IMR-90 (cell line): ENCODE data around the gene RPS26. TPM values are rescaled to one million over a fixed set of nuclear protein-coding genes. Genes with fewer than 3 reads are reported as not detected.

Experiments used
- ATAC-seq: fragments of 200-7000 bp; cut with Tn5 transposase; 2 replicates; pipeline ENCODE4 v1.9.1; 2020; ENCODE audit warnings: low read depth, mild to moderate bottlenecking, moderate library complexity
- BruUV-seq: library from RNA; stranded (reverse); fragments of 400-500 nt; replicated peaks from 2 replicates; lab custom pipeline; 2021; lab: Mats Ljungman, UMichigan
- CTCF ChIA-PET: fragments of 300-600 bp; formaldehyde crosslinking; extraction: SDS; loops from one replicate; lab custom pipeline; 2021; ENCODE audit warnings: antibody characterized with exemption; lab: Yijun Ruan, JAX
- POLR2A ChIA-PET: fragments of 300-600 bp; sonication (Branson Sonifier 250); formaldehyde crosslinking; loops from one replicate; lab custom pipeline; 2022; ENCODE audit warnings: antibody characterized with exemption; ENCODE audit not compliant: unreplicated experiment; lab: Charles Lee
- DNase-seq: peaks from one replicate; pipeline ENCODE4 v3.0.0; 2013
- H2AFZ ChIP-seq: replicated peaks from 2 replicates; pipeline ENCODE3; 2013; ENCODE audit warnings: low read length, mild to moderate bottlenecking; ENCODE audit not compliant: poor library complexity
- H2AK5ac ChIP-seq: 2 replicates; pipeline ENCODE4 v1.6.1; 2013; ENCODE audit warnings: low read depth, low read length, inconsistent platforms
- H2AK9ac ChIP-seq: replicated peaks from 2 replicates; pipeline ENCODE3; 2013; ENCODE audit warnings: mild to moderate bottlenecking, low read depth, low read length, moderate library complexity; ENCODE audit not compliant: poor library complexity
- H2BK120ac ChIP-seq: 2 replicates; pipeline ENCODE4 v1.6.1; 2013; ENCODE audit warnings: low read depth, low read length, inconsistent platforms
- H2BK15ac ChIP-seq: 3 replicates; pipeline ENCODE4 v1.6.1; 2013; ENCODE audit warnings: low read depth, low read length, inconsistent platforms
- H2BK20ac ChIP-seq: 2 replicates; pipeline ENCODE4 v1.6.1; 2013; ENCODE audit warnings: low read depth, mild to moderate bottlenecking, inconsistent platforms, low read length, moderate library complexity
- H2BK5ac ChIP-seq: 2 replicates; pipeline ENCODE4 v1.6.1; 2013; ENCODE audit warnings: mild to moderate bottlenecking, low read depth, low read length, inconsistent platforms; ENCODE audit not compliant: poor library complexity, severe bottlenecking
- H3K14ac ChIP-seq: replicated peaks from 2 replicates; pipeline ENCODE4 v1.6.1; 2013; ENCODE audit warnings: low read depth, low read length, inconsistent platforms
- H3K18ac ChIP-seq: 2 replicates; pipeline ENCODE4 v1.6.1; 2013; ENCODE audit warnings: low read depth, low read length, control low read depth
- H3K23ac ChIP-seq: 2 replicates; pipeline ENCODE4 v1.6.1; 2013; ENCODE audit warnings: low read depth, low read length, inconsistent platforms
- H3K27ac ChIP-seq: 2 replicates; pipeline ENCODE4 v1.5.1; 2013; ENCODE audit warnings: mild to moderate bottlenecking, control low read depth, low read length; ENCODE audit not compliant: insufficient read depth
- H3K27me3 ChIP-seq: 2 replicates; pipeline ENCODE4 v1.6.1; 2013; ENCODE audit warnings: low read length; ENCODE audit not compliant: control insufficient read depth, insufficient read depth
- H3K36me3 ChIP-seq: 2 replicates; pipeline ENCODE4 v1.6.1; 2013; ENCODE audit warnings: low read length, mixed read lengths; ENCODE audit not compliant: control insufficient read depth, insufficient read depth
- H3K4ac ChIP-seq: 2 replicates; pipeline ENCODE4 v1.6.1; 2013; ENCODE audit warnings: low read depth, low read length, inconsistent platforms
- H3K4me1 ChIP-seq: 2 replicates; pipeline ENCODE4 v1.6.1; 2013; ENCODE audit warnings: low read length, mixed read lengths; ENCODE audit not compliant: control insufficient read depth, insufficient read depth
- H3K4me2 ChIP-seq: 2 replicates; pipeline ENCODE4 v1.6.1; 2013; ENCODE audit warnings: low read depth, mild to moderate bottlenecking, control low read depth, low read length, moderate library complexity
- H3K4me3 ChIP-seq: 2 replicates; pipeline ENCODE4 v1.5.1; 2013; ENCODE audit warnings: low read depth, mild to moderate bottlenecking, control low read depth, low read length, moderate library complexity; ENCODE audit not compliant: insufficient read depth
- H3K56ac ChIP-seq: 2 replicates; pipeline ENCODE4 v1.6.1; 2013; ENCODE audit warnings: low read length, inconsistent platforms; ENCODE audit not compliant: insufficient read depth; ENCODE audit errors: extremely low read depth
- H3K79me1 ChIP-seq, 2 experiments: 2 replicates each; pipeline ENCODE4 v1.6.1; 2013; ENCODE audit warnings: low read length in 2 of 2, inconsistent platforms in 1 of 2, low read depth in 1 of 2
- H3K9ac ChIP-seq: 2 replicates; pipeline ENCODE4 v1.6.1; 2013; ENCODE audit warnings: low read depth, low read length, control low read depth
- H3K9me1 ChIP-seq: 2 replicates; pipeline ENCODE4 v1.6.1; 2013; ENCODE audit warnings: low read length, inconsistent platforms; ENCODE audit not compliant: insufficient read depth
- H3K9me3 ChIP-seq: 2 replicates; pipeline ENCODE4 v1.6.1; 2013; ENCODE audit warnings: low read length; ENCODE audit not compliant: control insufficient read depth, insufficient read depth
- H4K20me1 ChIP-seq: 2 replicates; pipeline ENCODE4 v1.6.1; 2013; ENCODE audit warnings: low read length, inconsistent platforms; ENCODE audit not compliant: insufficient read depth
- H4K5ac ChIP-seq: 2 replicates; pipeline ENCODE4 v1.6.1; 2013; ENCODE audit warnings: mild to moderate bottlenecking, low read depth, low read length, control low read depth
- H4K8ac ChIP-seq, 2 experiments: 2 replicates each; pipeline ENCODE4 v1.6.1; 2013; ENCODE audit warnings: low read depth in 2 of 2, low read length in 2 of 2, control low read depth in 1 of 2, inconsistent platforms in 1 of 2
- H4K91ac ChIP-seq: 2 replicates; pipeline ENCODE4 v1.6.1; 2013; ENCODE audit warnings: low read depth, low read length, inconsistent platforms; ENCODE audit not compliant: insufficient read depth
- BHLHE40 ChIP-seq: fragments of 150-350 bp; IDR thresholded peaks from 2 replicates; pipeline ENCODE4 v1.6.1; 2016; ENCODE audit warnings: mild to moderate bottlenecking, low read depth, low read length
- FOS ChIP-seq: fragments of 150-350 bp; IDR thresholded peaks from 2 replicates; pipeline ENCODE4 v1.6.1; 2016; ENCODE audit warnings: low read depth, low read length
- MAFK ChIP-seq: IDR thresholded peaks from 2 replicates; pipeline ENCODE4 v1.6.1; 2012; ENCODE audit warnings: low read depth, low read length, improper control_type of control experiment
- MAZ ChIP-seq: IDR thresholded peaks from 2 replicates; pipeline ENCODE4 v1.6.1; 2012; ENCODE audit warnings: low read depth, mild to moderate bottlenecking, low read length, improper control_type of control experiment, moderate library complexity, borderline replicate concordance
- RFX5 ChIP-seq: IDR thresholded peaks from 2 replicates; pipeline ENCODE4 v1.8.0; 2012; ENCODE audit warnings: low read depth, mild to moderate bottlenecking, low read length, moderate library complexity
- WGBS, 2 experiments: methylation state at CpG; one replicate each; pipeline versions ENCODE4 v1.1.5 to v1.1.7; 2013; ENCODE audit warnings: missing lambda C conversion rate in 2 of 2; ENCODE audit not compliant: insufficient read length in 1 of 2; ENCODE audit errors: extremely low coverage in 2 of 2; 5-methylcytosine and 5-hydroxymethylcytosine counted together
- dilution Hi-C: fragments of 300-500 bp; cut with HindIII; formaldehyde crosslinking; loops from one replicate; pipeline ENCODE4 v1.14.3; 2018; ENCODE audit warnings: low sequenced_read_pairs; ENCODE audit not compliant: unreplicated experiment
- in situ Hi-C: fragments of 300-500 bp; cut with MboI; formaldehyde crosslinking; loops from 3 replicates; pipeline ENCODE4 v1.14.3; 2019; ENCODE audit warnings: low sequenced_read_pairs, inconsistent platforms, mixed read lengths
- intact Hi-C: fragments of 100-400 bp; cut with micrococcal nuclease; formaldehyde crosslinking; loops from 2 replicates; pipeline ENCODE4 v1.10.0; 2022
- polyA plus RNA-seq, 3 experiments: library from polyadenylated mRNA; depleted of rRNA; stranded (reverse); fragments of >200 nt; gene quantifications; 2 replicates each; pipeline ENCODE4 v1.2.3, GENCODE V29; 2012; ENCODE audit warnings: low replicate concordance in 1 of 3
- total RNA-seq: library from RNA; depleted of rRNA; stranded (reverse); fragments of >200 nt; gene quantifications from 2 replicates; pipeline ENCODE4 v1.2.3, GENCODE V29; 2012
- TF ChIP-seq, protein P1 (sequence below): fragments of 150-350 bp; IDR thresholded peaks from 2 replicates; pipeline ENCODE4 v1.6.1; 2016; ENCODE audit warnings: low read depth, mild to moderate bottlenecking, low read length, moderate library complexity, borderline replicate concordance

RPS26 gene
- total and polyA plus RNA-seq, 2 of the 4 experiments (the other 2 are of a cell fraction), result 307 to 1,824 TPM

GRCh38 chr12:56020423-56021184 is 21.1 kb upstream of the RPS26 start, which contains the start of gene IKZF4:
Gene IKZF4, plus strand, starts transcription at chr12:56021043. Its CDS starts 451 bp downstream, at chr12:56021494.
- peak; percentile 83 for ATAC-seq
- peak; percentile 48 for DNase-seq
- no peak within 1 kb of the TSS for H2BK20ac ChIP-seq
- peak within 1 kb of the TSS; percentile 65 for H2BK5ac ChIP-seq
- in situ Hi-C loops (no loop called here), intact Hi-C loops (loop anchor here (1.0 kb wide), 1 partner anchor 9 kb away; no protein-coding TSS in a partner anchor), dilution Hi-C loops (no loop called here)
- no peaks in the 10 kb centered on the region for H3K9me3 ChIP-seq
- ChIA-PET POLR2A (interaction anchor here (0.7 kb wide), 1 partner anchor 22 kb away, joined by 4 read pairs; no protein-coding TSS in a partner anchor), CTCF (interaction anchor here (0.9 kb wide), 1 partner anchor 9 kb away, joined by 3 read pairs; no protein-coding TSS in a partner anchor)
- H2BK120ac ChIP-seq, result peak within 1 kb of the TSS; percentile 55
- peaks cover 9% of the 10 kb centered on the region; the same call in 1 of the 2 replicates for H3K36me3 ChIP-seq
- H3K23ac ChIP-seq, result peak within 1 kb of the TSS; percentile 94
- peak within 1 kb of the TSS; percentile 79 for H4K91ac ChIP-seq
- H3K9me1 ChIP-seq, result peaks cover 8% of the 10 kb centered on the region; the same call in 1 of the 2 replicates
- peak within 1 kb of the TSS; percentile 74 for H3K4me2 ChIP-seq
- peak within 1 kb of the TSS; percentile 70; the same call in 1 of the 3 replicates for H2BK15ac ChIP-seq
- H2AFZ ChIP-seq, result peak within 1 kb of the TSS; percentile 97
- H3K4ac ChIP-seq, result peak within 1 kb of the TSS; percentile 89
- WGBS, 2 experiments, result 20% methylated on average over 2 of the region's 10 CpGs; no CpG with 5 or more reads in 1 of the 2 experiments
- H3K9ac ChIP-seq, result peak within 1 kb of the TSS; percentile 85
- peak within 1 kb of the TSS; percentile 97 for H2AK9ac ChIP-seq
- H2AK5ac ChIP-seq, result peak within 1 kb of the TSS; percentile 94
- H3K79me1 ChIP-seq, result peaks cover 0 to 15% of the 10 kb centered on the region in 2 experiments; a peak in 3 of 4 replicates
- H3K4me1 ChIP-seq, result peaks cover 17% of the 10 kb centered on the region
- TF ChIP-seq, protein P1, sequence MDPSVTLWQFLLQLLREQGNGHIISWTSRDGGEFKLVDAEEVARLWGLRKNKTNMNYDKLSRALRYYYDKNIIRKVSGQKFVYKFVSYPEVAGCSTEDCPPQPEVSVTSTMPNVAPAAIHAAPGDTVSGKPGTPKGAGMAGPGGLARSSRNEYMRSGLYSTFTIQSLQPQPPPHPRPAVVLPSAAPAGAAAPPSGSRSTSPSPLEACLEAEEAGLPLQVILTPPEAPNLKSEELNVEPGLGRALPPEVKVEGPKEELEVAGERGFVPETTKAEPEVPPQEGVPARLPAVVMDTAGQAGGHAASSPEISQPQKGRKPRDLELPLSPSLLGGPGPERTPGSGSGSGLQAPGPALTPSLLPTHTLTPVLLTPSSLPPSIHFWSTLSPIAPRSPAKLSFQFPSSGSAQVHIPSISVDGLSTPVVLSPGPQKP, result no peak
- TF ChIP-seq BHLHE40, result no peak
- TF ChIP-seq MAZ, result peak; percentile 38; the same call in 1 of the 2 replicates
- TF ChIP-seq RFX5, result no peak
- no peak for TF ChIP-seq FOS
- TF ChIP-seq MAFK, result no peak
- peak within 1 kb of the TSS; percentile 70 for H3K27ac ChIP-seq
- H3K27me3 ChIP-seq, result no peaks in the 10 kb centered on the region
- H3K14ac ChIP-seq, result peak within 1 kb of the TSS; percentile 90
- no peaks in the 10 kb centered on the region for H4K20me1 ChIP-seq
- H3K56ac ChIP-seq, result 0 out of 2 replicates have a peak within 1 kb of the TSS, but pooled peaks have one; percentile 26
- BruUV-seq, result no TSS peak
- peak within 1 kb of the TSS; percentile 94 to 99 for H4K8ac ChIP-seq
- H4K5ac ChIP-seq, result peak within 1 kb of the TSS; percentile 65
- H3K18ac ChIP-seq, result peak within 1 kb of the TSS; percentile 37
- H3K4me3 ChIP-seq, result peak within 1 kb of the TSS; percentile 26
